Progenitor cell of endocrine pancreas (in vitro differentiated cells): ENCODE results near the gene EIF2AK3. TPM values are rescaled to one million over a fixed set of nuclear protein-coding genes. Genes with fewer than 3 reads are reported as not detected.
"Not testable (repeated sequence)": the region's sequence is repeated elsewhere in the genome, so short reads cannot be mapped to it uniquely, and the experiment has no call there.

Source experiments
- DNase-seq: peaks from one replicate; pipeline ENCODE4 v3.0.0; 2021; ENCODE audit warnings: low spot score; ENCODE audit not compliant: unreplicated experiment
- H3K27ac Mint-ChIP-seq: 2 replicates; pipeline ENCODE4 v1.8.0; 2021; ENCODE audit warnings: mild to moderate bottlenecking, moderate library complexity, mixed read lengths
- H3K27me3 Mint-ChIP-seq: 2 replicates; pipeline ENCODE4 v1.8.0; 2021; ENCODE audit warnings: mixed read lengths
- H3K36me3 Mint-ChIP-seq: 2 replicates; pipeline ENCODE4 v1.8.0; 2022; ENCODE audit warnings: mixed read lengths; ENCODE audit not compliant: insufficient read depth
- H3K4me1 Mint-ChIP-seq: 2 replicates; pipeline ENCODE4 v1.8.0; 2021; ENCODE audit warnings: low read depth, mixed read lengths
- H3K4me3 Mint-ChIP-seq: 2 replicates; pipeline ENCODE4 v1.8.0; 2021; ENCODE audit warnings: low read depth, mild to moderate bottlenecking, moderate library complexity, mixed read lengths
- H3K9me3 Mint-ChIP-seq: 2 replicates; pipeline ENCODE4 v1.8.0; 2021; ENCODE audit warnings: low read depth, mixed read lengths
- total RNA-seq: library from RNA; stranded (reverse); gene quantifications from 2 replicates; pipeline ENCODE4 v1.2.1, GENCODE V29; 2021
- TF ChIP-seq, protein P1 (sequence below): fragments of 200-600 bp; sonication (generic); IDR thresholded peaks from one replicate; pipeline ENCODE4 v1.5.0; 2021; ENCODE audit warnings: antibody characterized with exemption, mild to moderate bottlenecking; ENCODE audit not compliant: unreplicated experiment

The EIF2AK3 gene
- total RNA-seq, 1 donor from 2014 or later, result 20.5 TPM

DNA sequence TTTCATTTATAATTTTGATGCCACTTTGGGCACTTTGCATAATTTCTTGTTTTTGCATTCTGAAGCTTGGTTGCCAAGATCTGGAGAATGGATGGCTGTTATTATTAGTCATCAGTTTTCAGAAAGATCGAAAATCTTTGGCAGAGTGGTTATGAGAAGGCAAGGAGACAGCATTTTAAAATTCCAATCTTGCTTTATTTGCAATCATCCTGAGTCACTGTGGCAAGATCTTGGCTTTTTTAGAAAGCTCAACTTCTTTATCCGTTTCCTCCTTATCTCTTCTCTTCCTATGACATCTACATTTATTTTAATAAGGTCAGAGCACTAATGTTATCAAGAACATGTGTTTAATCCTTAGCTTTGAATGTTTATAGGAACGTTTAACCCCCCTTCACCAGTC is 31.1 kb upstream of the EIF2AK3 start:
- DNase-seq, result no peak
- peaks cover 2% of the 10 kb centered on the region for H3K4me1 Mint-ChIP-seq
- H3K27ac Mint-ChIP-seq, result no peak overlapping the region
- no peaks in the 10 kb centered on the region for H3K36me3 Mint-ChIP-seq
- H3K4me3 Mint-ChIP-seq, result no peak overlapping the region
- H3K9me3 Mint-ChIP-seq, result no peaks in the 10 kb centered on the region
- TF ChIP-seq, protein P1, sequence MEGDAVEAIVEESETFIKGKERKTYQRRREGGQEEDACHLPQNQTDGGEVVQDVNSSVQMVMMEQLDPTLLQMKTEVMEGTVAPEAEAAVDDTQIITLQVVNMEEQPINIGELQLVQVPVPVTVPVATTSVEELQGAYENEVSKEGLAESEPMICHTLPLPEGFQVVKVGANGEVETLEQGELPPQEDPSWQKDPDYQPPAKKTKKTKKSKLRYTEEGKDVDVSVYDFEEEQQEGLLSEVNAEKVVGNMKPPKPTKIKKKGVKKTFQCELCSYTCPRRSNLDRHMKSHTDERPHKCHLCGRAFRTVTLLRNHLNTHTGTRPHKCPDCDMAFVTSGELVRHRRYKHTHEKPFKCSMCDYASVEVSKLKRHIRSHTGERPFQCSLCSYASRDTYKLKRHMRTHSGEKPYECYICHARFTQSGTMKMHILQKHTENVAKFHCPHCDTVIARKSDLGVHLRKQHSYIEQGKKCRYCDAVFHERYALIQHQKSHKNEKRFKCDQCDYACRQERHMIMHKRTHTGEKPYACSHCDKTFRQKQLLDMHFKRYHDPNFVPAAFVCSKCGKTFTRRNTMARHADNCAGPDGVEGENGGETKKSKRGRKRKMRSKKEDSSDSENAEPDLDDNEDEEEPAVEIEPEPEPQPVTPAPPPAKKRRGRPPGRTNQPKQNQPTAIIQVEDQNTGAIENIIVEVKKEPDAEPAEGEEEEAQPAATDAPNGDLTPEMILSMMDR, result no peak
- H3K27me3 Mint-ChIP-seq, result no peaks in the 10 kb centered on the region

- Mint-ChIP-seq H3K4me3 (no peak overlapping the region), H3K27me3 (no peaks in the 10 kb centered on the region), H3K4me1 (peaks cover 2% of the 10 kb centered on the region), H3K27ac (no peak overlapping the region), H3K9me3 (no peaks in the 10 kb centered on the region), H3K36me3 (no peaks in the 10 kb centered on the region)
- no peak for DNase-seq
- TF ChIP-seq, protein P1, result no peak
Measured at GRCh38 chr2:88657131-88657530, 29.9 kb upstream of the EIF2AK3 start.

DNA sequence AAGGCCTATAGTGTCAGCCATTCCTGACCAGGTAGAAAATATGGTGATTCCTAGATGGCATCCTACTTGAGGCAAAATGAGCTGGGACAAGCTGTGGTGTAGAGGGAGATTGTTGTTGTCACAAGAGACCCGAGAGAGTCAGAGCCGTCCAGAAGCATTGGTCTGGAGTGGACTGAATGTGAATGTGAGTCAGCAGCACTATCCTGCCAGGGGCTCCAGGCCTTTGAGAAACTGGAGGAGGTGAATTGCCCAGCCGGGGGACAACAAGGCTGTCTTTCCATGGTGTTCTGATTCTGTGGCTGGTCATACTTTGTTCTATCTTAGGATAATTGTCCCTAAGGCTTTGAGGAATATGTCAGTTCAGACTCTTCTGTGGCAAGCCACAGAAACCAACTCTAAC is 29.4 kb upstream of the EIF2AK3 start:
- Mint-ChIP-seq H3K9me3 (no peaks in the 10 kb centered on the region), H3K36me3 (no peaks in the 10 kb centered on the region), H3K4me1 (peaks cover 4% of the 10 kb centered on the region), H3K27ac (no peak overlapping the region), H3K4me3 (no peak overlapping the region), H3K27me3 (no peaks in the 10 kb centered on the region)
- TF ChIP-seq, protein P1, result no peak
- DNase-seq, result no peak

DNA sequence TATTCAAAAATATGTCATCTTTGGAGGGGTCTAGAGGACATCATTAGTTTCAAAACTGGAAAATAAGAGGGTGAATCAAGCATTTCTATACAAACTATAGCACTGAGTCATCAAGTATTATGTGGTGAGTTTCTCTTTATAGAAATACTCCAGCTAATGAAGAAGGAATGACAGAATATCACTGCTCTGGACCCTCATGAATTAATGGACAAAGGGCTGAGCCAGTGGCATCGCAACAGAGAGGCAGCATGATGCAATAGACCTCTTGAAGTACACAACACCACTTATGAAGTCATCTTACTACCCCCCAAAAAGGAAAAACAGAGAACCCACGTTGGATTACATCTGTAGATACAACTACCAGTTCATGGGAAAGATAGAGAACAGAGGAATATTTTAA is 27.4 kb upstream of the EIF2AK3 start:
- H3K4me3 Mint-ChIP-seq, result no peak overlapping the region
- no peaks in the 10 kb centered on the region for H3K36me3 Mint-ChIP-seq
- no peak overlapping the region for H3K27ac Mint-ChIP-seq
- H3K9me3 Mint-ChIP-seq, result no peaks in the 10 kb centered on the region
- H3K4me1 Mint-ChIP-seq, result peaks cover 4% of the 10 kb centered on the region
- no peak for DNase-seq
- H3K27me3 Mint-ChIP-seq, result no peaks in the 10 kb centered on the region
- TF ChIP-seq, protein P1, result no peak

GRCh38 chr2:88651646-88652045 is 24.4 kb upstream of the EIF2AK3 start:
- peaks cover 2% of the 10 kb centered on the region for H3K4me1 Mint-ChIP-seq
- H3K27ac Mint-ChIP-seq, result no peak overlapping the region
- TF ChIP-seq, protein P1, result no peak
- no peaks in the 10 kb centered on the region for H3K9me3 Mint-ChIP-seq
- H3K27me3 Mint-ChIP-seq, result no peaks in the 10 kb centered on the region
- H3K36me3 Mint-ChIP-seq, result no peaks in the 10 kb centered on the region
- no peak for DNase-seq
- H3K4me3 Mint-ChIP-seq, result no peak overlapping the region

GRCh38 chr2:88645291-88645882 is 18.1 kb upstream of the EIF2AK3 start:
- not testable (repeated sequence) for H3K27ac Mint-ChIP-seq, H3K4me1 Mint-ChIP-seq, H3K9me3 Mint-ChIP-seq, H3K27me3 Mint-ChIP-seq, H3K36me3 Mint-ChIP-seq, H3K4me3 Mint-ChIP-seq, DNase-seq
